ENCODE data around the gene CRYBB3. TPM values are rescaled to one million over a fixed set of nuclear protein-coding genes. Genes with fewer than 3 reads are reported as not detected.

The CRYBB3 gene
- total and polyA plus RNA-seq, 2 donors (not counting 1 experiment from before 2014, with no cell fraction given): not detected

- ATAC-seq (ENCODE audit: low read depth) (no peak), DNase-seq (no peak)
- Histone ChIP-seq H3K79me2 (ENCODE audit: control insufficient read depth, insufficient read depth, low read length) (no peaks in the 10 kb centered on the region), H3K27ac (ENCODE audit: low read length in 2 of 2) (no peak overlapping the region), H3K4me1 (ENCODE audit: control insufficient read depth in 2 of 2, insufficient read depth in 2 of 2, low read length in 2 of 2) (no peaks in the 10 kb centered on the region), H3K27me3 (replicated peaks in 1 of 4; ENCODE audit: control extremely low read depth in 1 of 4, control insufficient read depth in 3 of 4, insufficient read depth in 4 of 4, low read length in 3 of 4) (no peaks in the 10 kb centered on the region), H2AFZ (ENCODE audit: insufficient read depth, low read depth, low read length, poor library complexity, severe bottlenecking) (no peak overlapping the region), H3K9ac (ENCODE audit: low read length) (no peak overlapping the region), H3K36me3 (replicated peaks in 1 of 2; ENCODE audit: control extremely low read depth in 1 of 2, control insufficient read depth in 1 of 2, extremely low read depth in 1 of 2, insufficient read depth in 2 of 2, low read length in 1 of 2) (no peaks in the 10 kb centered on the region), H3K4me2 (replicated peaks; ENCODE audit: low read depth, low read length, poor library complexity, severe bottlenecking) (no peak overlapping the region), H3K4me3 (ENCODE audit: control extremely low read depth in 1 of 5, extremely low read depth in 1 of 5, insufficient read depth in 1 of 5, low read depth in 2 of 5, low read length in 4 of 5) (no peak overlapping the region), H4K20me1 (ENCODE audit: control insufficient read depth, insufficient read depth, low read length, poor library complexity, severe bottlenecking) (no peaks in the 10 kb centered on the region), H3K9me3 (ENCODE audit: control extremely low read depth in 1 of 3, control insufficient read depth in 2 of 3, insufficient read depth in 1 of 3, low read length in 2 of 3) (no peaks in the 10 kb centered on the region)
- intact Hi-C loops (cut with micrococcal nuclease): no loop called here
- ChIA-PET POLR2A (no interaction called here), CTCF (interaction anchor here (2.6 kb wide), 1 partner anchor 10 kb away, joined by 10 read pairs; no protein-coding TSS in a partner anchor)
- 43% methylated on average over 1 of the region's 4 CpGs for WGBS (ENCODE audit: insufficient coverage)
- H3K4me1 Mint-ChIP-seq: no peaks in the 10 kb centered on the region
- H3K27ac Mint-ChIP-seq: no peak overlapping the region
- TF ChIP-seq CTCF (IDR thresholded peaks at IDR 0.05) (no peak), EZH2 (IDR thresholded peaks at IDR 0.05; ENCODE audit: borderline replicate concordance, insufficient read depth, low read depth, low read length, poor library complexity, severe bottlenecking) (no peak)
- no peaks in the 10 kb centered on the region for H3K9me3 Mint-ChIP-seq (ENCODE audit: insufficient read depth)
- H3K4me3 Mint-ChIP-seq: no peak overlapping the region
- H3K27me3 Mint-ChIP-seq: peaks cover 14% of the 10 kb centered on the region
Observed at GRCh38 chr22:25193130-25193529, 6.5 kb upstream of the CRYBB3 start.

GRCh38 chr22:25193548-25193947 lies 6.1 kb upstream of the CRYBB3 start:
- no peak for ATAC-seq (ENCODE audit: low read depth)
- no peak overlapping the region for H3K9ac ChIP-seq (ENCODE audit: low read length)
- H3K9me3 Mint-ChIP-seq (ENCODE audit: insufficient read depth): no peaks in the 10 kb centered on the region
- intact Hi-C loops (cut with micrococcal nuclease): no loop called here
- H3K27ac ChIP-seq (ENCODE audit: low read length in 2 of 2): no peak overlapping the region
- H3K4me3 Mint-ChIP-seq: no peak overlapping the region
- TF ChIP-seq CTCF (IDR thresholded peaks at IDR 0.05) (no peak), EZH2 (IDR thresholded peaks at IDR 0.05; ENCODE audit: borderline replicate concordance, insufficient read depth, low read depth, low read length, poor library complexity, severe bottlenecking) (no peak)
- CTCF ChIA-PET: interaction anchor here (2.6 kb wide), 1 partner anchor 9 kb away, joined by 10 read pairs; no protein-coding TSS in a partner anchor
- no peaks in the 10 kb centered on the region for H4K20me1 ChIP-seq (ENCODE audit: control insufficient read depth, insufficient read depth, low read length, poor library complexity, severe bottlenecking)
- no peaks in the 10 kb centered on the region for H3K9me3 ChIP-seq (ENCODE audit: control extremely low read depth in 1 of 3, control insufficient read depth in 2 of 3, insufficient read depth in 1 of 3, low read length in 2 of 3)
- no peak overlapping the region for H3K4me2 ChIP-seq (replicated peaks; ENCODE audit: low read depth, low read length, poor library complexity, severe bottlenecking)
- no peaks in the 10 kb centered on the region for H3K4me1 ChIP-seq (ENCODE audit: control insufficient read depth in 2 of 2, insufficient read depth in 2 of 2, low read length in 2 of 2)
- 82% methylated on average over 2 of the region's 3 CpGs for WGBS (ENCODE audit: insufficient coverage)
- H3K36me3 ChIP-seq (replicated peaks in 1 of 2; ENCODE audit: control extremely low read depth in 1 of 2, control insufficient read depth in 1 of 2, extremely low read depth in 1 of 2, insufficient read depth in 2 of 2, low read length in 1 of 2): no peaks in the 10 kb centered on the region
- no peak overlapping the region for H3K4me3 ChIP-seq (ENCODE audit: control extremely low read depth in 1 of 5, extremely low read depth in 1 of 5, insufficient read depth in 1 of 5, low read depth in 2 of 5, low read length in 4 of 5)
- no peaks in the 10 kb centered on the region for H3K27me3 ChIP-seq (replicated peaks in 1 of 4; ENCODE audit: control extremely low read depth in 1 of 4, control insufficient read depth in 3 of 4, insufficient read depth in 4 of 4, low read length in 3 of 4)
- DNase-seq: no peak
- POLR2A ChIA-PET: no interaction called here
- no peak overlapping the region for H3K27ac Mint-ChIP-seq
- no peak overlapping the region for H2AFZ ChIP-seq (ENCODE audit: insufficient read depth, low read depth, low read length, poor library complexity, severe bottlenecking)
- no peaks in the 10 kb centered on the region for H3K4me1 Mint-ChIP-seq
- no peaks in the 10 kb centered on the region for H3K79me2 ChIP-seq (ENCODE audit: control insufficient read depth, insufficient read depth, low read length)
- H3K27me3 Mint-ChIP-seq: peaks cover 14% of the 10 kb centered on the region
